ENCODE measurements around the gene IPO13.

IPO13 gene

GRCh38 chr1:44012404-44012803, 65.7 kb downstream of the IPO13 start:
- DNase-seq (ENCODE audit: low read depth): no peak

DNA sequence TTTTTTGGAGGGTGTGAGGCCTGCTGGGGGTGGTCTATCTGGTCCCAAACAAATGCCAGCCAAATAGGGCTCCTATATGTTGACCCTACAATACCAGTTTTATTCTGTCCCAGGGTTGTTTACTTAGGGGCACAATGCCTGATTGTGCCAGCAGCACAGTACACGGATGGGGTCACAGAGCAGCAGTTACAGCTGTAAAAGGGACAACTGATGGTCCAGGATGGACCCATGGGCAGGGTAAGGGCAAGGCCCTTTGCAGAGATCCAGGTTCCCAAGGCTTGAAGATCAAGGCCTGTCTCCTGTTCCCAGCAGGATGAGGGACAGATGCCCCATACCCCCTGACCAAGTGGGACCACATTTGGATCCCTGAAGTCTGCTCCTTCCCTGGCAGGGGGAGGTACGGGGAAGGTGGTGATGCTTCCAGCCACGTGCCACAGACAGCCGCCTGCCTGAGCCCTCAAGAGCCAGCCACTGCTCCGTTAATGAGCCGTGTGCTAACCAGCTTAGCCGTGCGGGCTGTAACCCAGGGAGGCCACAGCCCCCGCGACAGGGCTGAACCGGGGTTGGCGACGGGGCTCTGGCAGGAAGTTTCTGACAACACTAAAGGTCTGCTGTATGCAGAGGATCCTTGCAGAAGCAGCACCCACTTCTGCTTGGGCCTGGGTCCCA, 66.3 kb downstream of the IPO13 start:
- DNase-seq (ENCODE audit: low read depth): no peak

DNA sequence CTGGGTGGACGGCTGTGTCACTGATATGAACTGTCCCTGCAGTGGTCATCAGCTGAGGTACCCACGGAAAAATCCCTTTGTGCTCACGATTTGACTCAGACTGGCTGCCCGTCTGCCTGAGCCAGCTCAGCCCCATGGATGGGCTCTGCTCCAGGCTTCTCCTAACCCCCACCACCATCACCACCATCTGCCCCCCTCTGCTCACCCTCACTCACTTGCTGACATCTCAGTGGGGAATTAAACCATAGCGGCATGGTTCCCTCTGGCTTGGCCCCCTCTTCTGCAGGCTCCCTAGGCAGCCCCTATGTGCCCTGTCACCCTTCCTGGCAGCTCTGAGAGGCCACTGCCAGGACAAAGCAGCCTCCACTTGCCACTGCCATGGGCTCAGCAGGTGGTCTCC, 67.2 kb downstream of the IPO13 start:
- no peak for DNase-seq (ENCODE audit: low read depth)

DNA sequence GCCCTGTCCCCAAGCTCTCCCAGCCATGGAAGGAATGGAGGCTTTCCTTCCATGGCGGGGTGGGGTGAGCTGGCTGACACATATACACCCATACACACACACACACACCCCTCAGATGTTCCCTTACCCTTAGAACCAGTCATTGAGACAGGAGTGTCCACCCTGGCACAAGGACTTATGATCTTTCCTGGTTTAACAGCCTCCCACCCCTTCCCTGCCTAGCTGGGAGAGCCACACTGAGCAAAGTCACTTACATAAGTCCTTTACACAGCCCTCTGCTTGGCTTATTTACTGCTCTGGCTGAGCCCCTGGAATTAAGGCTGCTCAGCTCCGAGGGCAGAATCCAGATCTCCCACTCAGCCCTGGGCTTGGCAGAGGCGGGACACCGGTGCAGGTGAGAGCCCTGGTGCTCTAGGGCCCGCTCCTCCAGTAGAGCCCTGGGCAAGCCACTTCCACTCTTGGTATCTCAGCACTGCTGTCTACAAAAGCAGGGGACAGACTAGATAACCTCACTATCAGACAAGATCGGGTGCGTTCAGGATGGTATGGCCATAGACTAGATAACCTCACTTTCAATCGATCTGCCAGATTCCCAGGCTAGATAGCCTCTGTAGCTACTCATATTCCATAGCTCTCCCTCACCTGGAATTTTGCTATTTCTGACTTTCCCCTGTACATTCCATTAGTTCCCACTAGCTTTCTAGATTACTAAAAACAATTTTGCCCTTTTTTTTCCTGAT, 67.8 kb downstream of the IPO13 start:
- DNase-seq (ENCODE audit: low read depth): no peak

DNA sequence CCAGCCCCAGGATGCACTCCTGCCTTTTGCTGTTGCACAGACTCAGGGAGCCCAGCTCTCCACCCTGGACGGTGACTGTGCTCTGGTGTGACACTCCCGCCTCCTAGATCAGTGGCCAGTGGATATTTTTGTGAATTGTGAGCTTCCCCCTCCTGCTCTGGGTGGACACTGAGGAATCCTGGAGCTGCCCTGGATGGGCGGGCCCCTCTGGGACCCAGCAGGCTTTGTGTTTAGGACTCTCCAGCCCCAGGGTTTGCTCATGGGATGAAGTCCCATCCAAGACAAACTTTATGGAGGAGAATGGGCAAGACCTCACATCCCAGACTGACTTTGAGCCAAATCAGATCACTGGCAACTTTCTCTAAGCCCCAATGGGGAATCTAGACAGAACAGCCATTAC, 68.5 kb downstream of the IPO13 start:
- DNase-seq (ENCODE audit: low read depth): no peak

- no peak for DNase-seq (ENCODE audit: low read depth)
Observed at GRCh38 chr1:44016041-44016889, 69.5 kb downstream of the IPO13 start.

GRCh38 chr1:44016890-44017400, 70.2 kb downstream of the IPO13 start:
- DNase-seq (ENCODE audit: low read depth): no peak
